Hindlimb muscle (tissue), 1 donor: ENCODE measurements around the gene MADCAM1. TPM values are rescaled to one million over a fixed set of nuclear protein-coding genes. Genes with fewer than 3 reads are reported as not detected.

Experiments
- DNase-seq: peaks from one replicate; pipeline ENCODE4 v3.0.0-alpha.2; 2013
- polyA plus RNA-seq: library from polyadenylated mRNA; unstranded; fragments of 120-200 nt; gene quantifications from one replicate; pipeline ENCODE4 v1.2.1, GENCODE V29; 2013; ENCODE audit not compliant: insufficient read length

The MADCAM1 gene
- polyA plus RNA-seq, 1 donor, result 11.9 TPM

GRCh38 chr19:488505-489417 is 7.5 kb upstream of the MADCAM1 start:
- peak; percentile 98 for DNase-seq

GRCh38 chr19:489418-490196 is 6.7 kb upstream of the MADCAM1 start:
- DNase-seq, result no peak

- DNase-seq, result no peak
Measured at GRCh38 chr19:491146-491741, 5.0 kb upstream of the MADCAM1 start.

- no peak for DNase-seq
Measured at GRCh38 chr19:492091-492531, 4.2 kb upstream of the MADCAM1 start.

- no peak for DNase-seq
Measured at GRCh38 chr19:493391-494170, 2.7 kb upstream of the MADCAM1 start.

GRCh38 chr19:494171-495080 is 1.9 kb upstream of the MADCAM1 start:
- no peak for DNase-seq

DNA sequence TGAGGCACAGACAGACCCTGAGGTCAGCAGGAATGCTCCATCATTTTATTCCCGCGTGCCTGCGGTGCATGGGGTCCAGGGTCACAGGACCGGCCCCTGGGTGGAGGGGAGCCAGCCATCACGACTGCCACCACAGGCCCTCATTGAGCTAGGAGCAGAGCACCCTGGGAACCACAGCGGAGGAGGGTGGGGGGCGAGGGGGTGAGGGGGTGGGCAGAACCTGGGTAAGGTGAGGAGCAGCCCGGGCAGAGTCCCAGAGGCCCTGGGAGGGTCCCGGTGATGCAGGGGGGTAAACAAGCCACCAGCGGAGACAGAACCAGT is 1.2 kb upstream of the MADCAM1 start:
- DNase-seq, result no peak

- no peak for DNase-seq
Measured at GRCh38 chr19:495402-496111, 729 bp upstream of the MADCAM1 start.

- DNase-seq, result no peak
Measured at GRCh38 chr19:496986-497385, 700 bp downstream of the MADCAM1 start.

DNA sequence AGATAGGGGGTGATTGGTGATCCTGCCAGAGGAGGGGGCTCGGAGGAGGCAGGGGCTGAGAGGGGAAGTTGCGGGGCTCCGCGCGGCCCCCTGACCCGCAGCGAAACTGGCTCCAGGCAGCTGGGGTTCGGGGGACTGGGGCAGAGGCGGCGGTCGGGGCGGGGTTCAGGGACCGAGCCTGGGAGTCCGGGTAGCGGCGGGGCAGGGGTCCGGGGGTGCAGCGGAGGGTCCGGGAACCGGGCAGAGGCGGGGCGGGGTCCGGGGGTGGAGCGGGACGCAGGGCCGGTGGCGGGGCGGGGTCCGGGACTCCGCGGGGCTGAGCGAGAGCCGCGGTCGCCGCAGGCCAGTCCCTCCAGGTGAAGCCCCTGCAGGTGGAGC is 1.2 kb downstream of the MADCAM1 start:
- no peak for DNase-seq

GRCh38 chr19:497869-498510 is 1.7 kb downstream of the MADCAM1 start:
- DNase-seq, result no peak

DNA sequence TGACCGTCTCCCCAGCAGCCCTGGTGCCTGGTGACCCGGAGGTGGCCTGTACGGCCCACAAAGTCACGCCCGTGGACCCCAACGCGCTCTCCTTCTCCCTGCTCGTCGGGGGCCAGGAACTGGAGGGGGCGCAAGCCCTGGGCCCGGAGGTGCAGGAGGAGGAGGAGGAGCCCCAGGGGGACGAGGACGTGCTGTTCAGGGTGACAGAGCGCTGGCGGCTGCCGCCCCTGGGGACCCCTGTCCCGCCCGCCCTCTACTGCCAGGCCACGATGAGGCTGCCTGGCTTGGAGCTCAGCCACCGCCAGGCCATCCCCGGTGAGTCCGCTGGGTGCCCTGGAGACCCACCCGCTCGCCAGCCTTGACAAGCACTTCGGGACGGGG is 2.2 kb downstream of the MADCAM1 start:
- no peak for DNase-seq

- no peak for DNase-seq
Measured at GRCh38 chr19:498977-499623, 2.8 kb downstream of the MADCAM1 start.

DNA sequence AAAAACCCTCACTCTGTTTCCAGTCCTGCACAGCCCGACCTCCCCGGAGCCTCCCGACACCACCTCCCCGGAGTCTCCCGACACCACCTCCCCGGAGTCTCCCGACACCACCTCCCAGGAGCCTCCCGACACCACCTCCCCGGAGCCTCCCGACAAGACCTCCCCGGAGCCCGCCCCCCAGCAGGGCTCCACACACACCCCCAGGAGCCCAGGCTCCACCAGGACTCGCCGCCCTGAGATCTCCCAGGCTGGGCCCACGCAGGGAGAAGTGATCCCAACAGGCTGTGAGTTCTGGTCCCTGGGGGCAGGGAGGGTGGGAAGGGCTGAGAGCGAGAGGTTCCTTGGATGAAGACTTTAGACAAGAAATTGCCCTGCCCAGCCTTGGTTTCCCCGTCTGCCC is 5.4 kb downstream of the MADCAM1 start:
- DNase-seq, result no peak

GRCh38 chr19:504616-505015 is 8.3 kb downstream of the MADCAM1 start:
- no peak for DNase-seq

- peak; percentile 100 for DNase-seq
Measured at GRCh38 chr19:506404-507285, 10.4 kb downstream of the MADCAM1 start.

- DNase-seq, result peak; percentile 85
Measured at GRCh38 chr19:507286-508203, 11.3 kb downstream of the MADCAM1 start, which contains the start of gene TPGS1. TPGS1 (plus strand) TSS chr19:507497; CDS start chr19:507507, 10 bp downstream.
